HL-60 (cell line): Measurements from ENCODE around the gene TMEM129.

Source experiments
- CTCF ChIP-seq: IDR thresholded peaks from one replicate; pipeline ENCODE4 v1.5.1; 2011; ENCODE audit warnings: low read length, control low read depth, inconsistent platforms; ENCODE audit not compliant: insufficient read depth
- POLR2AphosphoS5 ChIP-seq: IDR thresholded peaks from 2 replicates; pipeline ENCODE4 v1.6.1; 2012; ENCODE audit warnings: low read depth

DNA sequence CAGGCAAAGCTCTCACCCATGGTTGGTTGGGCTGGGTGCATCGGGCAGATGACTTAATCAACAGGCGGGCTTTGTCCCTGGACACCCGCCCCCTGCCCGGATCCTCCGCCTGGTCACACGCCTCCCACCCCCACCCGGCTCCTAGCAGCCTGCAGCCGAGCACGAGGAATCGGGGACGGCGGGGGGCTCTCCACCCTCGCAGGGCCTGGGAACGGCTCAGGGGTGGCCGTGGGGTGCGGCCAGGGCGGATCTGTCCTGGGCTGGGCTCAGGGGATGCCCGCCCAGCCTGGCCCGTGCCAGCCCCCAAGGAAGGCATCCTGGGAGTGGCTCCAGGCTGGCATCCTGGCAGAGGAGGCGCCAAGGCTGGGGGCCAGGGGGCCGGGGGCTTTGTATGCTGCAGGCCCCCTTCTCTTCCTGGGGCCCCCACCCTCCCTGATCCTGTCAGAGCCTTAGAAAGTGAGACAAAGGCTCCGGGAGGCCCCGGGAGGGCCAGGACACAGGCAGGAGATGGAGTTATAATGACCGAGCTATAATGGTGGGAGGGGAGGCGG is 39.5 kb upstream of the TMEM129 start:
- TF ChIP-seq POLR2AphosphoS5 (no peak), CTCF (no peak)
